HCT116 (cell line): Measurements from ENCODE around the gene GRIN1. TPM values are rescaled to one million over a fixed set of nuclear protein-coding genes. Genes with fewer than 3 reads are reported as not detected.
A peak's percentile ranks its signal among the peaks of the same experiment; 100 is the strongest.

Experiments
- ATAC-seq: fragments of 200-7000 bp; cut with Tn5 transposase; 2 replicates; pipeline ENCODE4 v1.9.1; 2020; ENCODE audit warnings: mild to moderate bottlenecking, moderate library complexity
- BruUV-seq: library from RNA; stranded (reverse); fragments of 400-500 nt; replicated peaks from 2 replicates; lab custom pipeline; 2021; lab: Mats Ljungman, UMichigan
- CTCF ChIA-PET: fragments of 300-600 bp; sonication (Branson Sonifier 250); formaldehyde crosslinking; loops from one replicate; lab custom pipeline; 2021; ENCODE audit warnings: antibody characterized with exemption; lab: Charles Lee
- POLR2A ChIA-PET: fragments of 300-600, 350-600 bp; sonication (Branson Sonifier 250); formaldehyde crosslinking; loops from one replicate; lab custom pipeline; 2021; ENCODE audit warnings: antibody characterized with exemption; lab: Charles Lee
- RAD21 ChIA-PET, 2 experiments: fragments of 300-600 bp; sonication (Branson Sonifier 250); formaldehyde crosslinking; loops; one replicate each; lab custom pipeline; 2023; ENCODE audit warnings: low total read pairs in 2 of 2; ENCODE audit not compliant: uncharacterized antibody in 2 of 2, unreplicated experiment in 2 of 2, low non-redundant PET in 1 of 2; lab: Charles Lee
- DNase-seq: peaks from one replicate; pipeline ENCODE4 v3.0.0-alpha.2; 2010; ENCODE audit warnings: low read depth, low spot score
- H2AFZ ChIP-seq: fragments of 200-600 bp; shearing (Covaris generic), sonication (generic); 2 replicates; pipeline ENCODE4 v1.6.1; 2017; ENCODE audit warnings: low read depth, mixed run types, mixed read lengths, antibody characterized with exemption, low read length; ENCODE audit not compliant: poor library complexity, severe bottlenecking
- H3K27ac ChIP-seq: 2 replicates; pipeline ENCODE4 v1.5.1; 2012; ENCODE audit warnings: low read depth, low read length
- H3K27me3 ChIP-seq: fragments of 200-600 bp; sonication (generic); 2 replicates; pipeline ENCODE4 v1.6.1; 2016; ENCODE audit warnings: mixed run types, low read length, mixed read lengths; ENCODE audit not compliant: insufficient read depth
- H3K36me3 ChIP-seq, 2 experiments: fragments of 200-500 bp in 1 of 2; fragments of 200-600 bp in 1 of 2; sonication (Bioruptor generic) in 1 of 2; sonication (generic) in 1 of 2; 2 replicates each; pipeline versions ENCODE4 v1.5.1 to v1.6.1; 2014 to 2016; ENCODE audit warnings: low read length in 2 of 2, inconsistent platforms in 1 of 2, mixed read lengths in 1 of 2, mixed run types in 1 of 2; ENCODE audit not compliant: insufficient read depth in 2 of 2, control insufficient read depth in 1 of 2
- H3K4me1 ChIP-seq, 2 experiments: fragments of 200-600 bp in 1 of 2; sonication (generic) in 1 of 2; 2 replicates each; pipeline versions ENCODE4 v1.5.1 to v1.6.1; 2012 to 2017; ENCODE audit warnings: low read length in 2 of 2, inconsistent platforms in 1 of 2, mild to moderate bottlenecking in 1 of 2, mixed read lengths in 1 of 2, mixed run types in 1 of 2, moderate library complexity in 1 of 2; ENCODE audit not compliant: insufficient read depth in 2 of 2, control insufficient read depth in 1 of 2
- H3K4me2 ChIP-seq: fragments of 200-600 bp; sonication (generic); 2 replicates; pipeline ENCODE4 v1.6.1; 2017; ENCODE audit warnings: mixed run types, low read length, mixed read lengths
- H3K4me3 ChIP-seq, 2 experiments: fragments of 200-600 bp in 1 of 2; sonication (generic) in 1 of 2; replicated peaks in 1 of 2; 2 replicates each; pipeline ENCODE4 v1.5.1; 2011 to 2016; ENCODE audit warnings: low read length in 2 of 2, control low read depth in 1 of 2, low read depth in 1 of 2, mild to moderate bottlenecking in 1 of 2, mixed read lengths in 1 of 2, mixed run types in 1 of 2
- H3K79me2 ChIP-seq: fragments of 200-600 bp; sonication (generic); 2 replicates; pipeline ENCODE4 v1.6.1; 2017; ENCODE audit warnings: mild to moderate bottlenecking, mixed run types, low read length, moderate library complexity, mixed read lengths; ENCODE audit not compliant: insufficient read depth
- H3K9ac ChIP-seq: fragments of 200-600 bp; sonication (generic); 2 replicates; pipeline ENCODE4 v1.6.1; 2016; ENCODE audit warnings: low read length, mixed read lengths
- H3K9me2 ChIP-seq: fragments of 200-600 bp; sonication (generic), shearing (Covaris generic); 2 replicates; pipeline ENCODE4 v1.6.1; 2017; ENCODE audit warnings: mixed run types, mild to moderate bottlenecking, moderate library complexity; ENCODE audit not compliant: insufficient read depth
- H3K9me3 ChIP-seq, 2 experiments: fragments of 200-500 bp in 1 of 2; fragments of 200-600 bp in 1 of 2; sonication (Bioruptor generic) in 1 of 2; sonication (generic) in 1 of 2; 2 replicates each; pipeline ENCODE4 v1.6.1; 2014 to 2017; ENCODE audit warnings: low read length in 2 of 2, mixed read lengths in 2 of 2, inconsistent platforms in 1 of 2, low read depth in 1 of 2, mild to moderate bottlenecking in 1 of 2, mixed run types in 1 of 2, moderate library complexity in 1 of 2; ENCODE audit not compliant: control insufficient read depth in 1 of 2, insufficient read depth in 1 of 2
- H4K20me1 ChIP-seq: fragments of 200-600 bp; sonication (generic), shearing (Covaris generic); 2 replicates; pipeline ENCODE4 v1.6.1; 2017; ENCODE audit warnings: mixed run types, mild to moderate bottlenecking, moderate library complexity; ENCODE audit not compliant: insufficient read depth
- EZH2phosphoT487 ChIP-seq: fragments of 200-600 bp; IDR thresholded peaks from 2 replicates; pipeline ENCODE4 v1.6.1; 2018; ENCODE audit warnings: antibody characterized with exemption, borderline replicate concordance
- FOSL1 ChIP-seq: IDR thresholded peaks from 2 replicates; pipeline ENCODE4 v1.6.1; 2012; ENCODE audit warnings: low read depth
- intact Hi-C: fragments of 100-400 bp; cut with micrococcal nuclease; formaldehyde crosslinking; loops from 2 replicates; pipeline ENCODE4 v1.10.0; 2022
- total RNA-seq: library from RNA; stranded (reverse); gene quantifications from one replicate; pipeline ENCODE4 v1.2.1, GENCODE V29; 2021; ENCODE audit not compliant: unreplicated experiment
- TF ChIP-seq, protein P1 (sequence below), 3 experiments: fragments of 200-600 bp in 1 of 3; sonication (generic) in 1 of 3; IDR thresholded peaks in 2 of 3; conservative IDR thresholded peaks in 1 of 3; 2 replicates each; pipeline ENCODE4 v1.5.1; 2012 to 2017; ENCODE audit warnings: low read depth in 2 of 3, low read length in 2 of 3, antibody characterized with exemption in 1 of 3, borderline replicate concordance in 1 of 3, control low read depth in 1 of 3, mild to moderate bottlenecking in 1 of 3, mixed read lengths in 1 of 3, mixed run types in 1 of 3, moderate library complexity in 1 of 3; ENCODE audit not compliant: insufficient read depth in 1 of 3

GRIN1 gene
- total RNA-seq, 1 experiment from 2014 or later: 23.1 TPM

GRCh38 chr9:137213160-137214060 is 74.5 kb downstream of the GRIN1 start:
- Histone ChIP-seq H4K20me1 (no peaks in the 10 kb centered on the region), H3K36me3 (peaks cover 0 to 7% of the 10 kb centered on the region in 2 experiments; a peak in 1 of 4 replicates)

More at GRCh38 chr9:137213160-137214060, 74.5 kb downstream of the GRIN1 start:
- no peak for DNase-seq
- RAD21 ChIA-PET: interaction anchor here (0.7 to 0.8 kb wide), 2 partner anchors 14 kb away, joined by 3 to 4 read pairs; partner anchors contain the start of gene RNF224 (in 2 of the 2)
- intact Hi-C loops: no loop called here
- Histone ChIP-seq H3K27ac (peak overlapping the region; percentile 45; the same call in 1 of the 2 replicates), H3K9me2 (no peaks in the 10 kb centered on the region), H3K9ac (no peak overlapping the region), H3K27me3 (no peaks in the 10 kb centered on the region), H3K79me2 (no peaks in the 10 kb centered on the region), H3K9me3 (no peaks in the 10 kb centered on the region), H3K4me3 (no peak overlapping the region), H2AFZ (no peak overlapping the region), H3K4me2 (no peak overlapping the region), H3K4me1 (peaks cover 19 to 32% of the 10 kb centered on the region in 2 experiments)
- POLR2A ChIA-PET: interaction anchor here (0.9 to 1.5 kb wide), 5 partner anchors 10 to 50 kb away, joined by 3 to 4 read pairs (median 3); partner anchors contain the start of gene CYSRT1
- CTCF ChIA-PET: interaction anchor here (0.7 to 2.4 kb wide), 6 partner anchors 9 to 49 kb away, joined by 3 to 16 read pairs (median 5); partner anchors contain the start of genes RNF208 and RNF224
- peak; percentile 33 for ATAC-seq
- TF ChIP-seq, protein P1, sequence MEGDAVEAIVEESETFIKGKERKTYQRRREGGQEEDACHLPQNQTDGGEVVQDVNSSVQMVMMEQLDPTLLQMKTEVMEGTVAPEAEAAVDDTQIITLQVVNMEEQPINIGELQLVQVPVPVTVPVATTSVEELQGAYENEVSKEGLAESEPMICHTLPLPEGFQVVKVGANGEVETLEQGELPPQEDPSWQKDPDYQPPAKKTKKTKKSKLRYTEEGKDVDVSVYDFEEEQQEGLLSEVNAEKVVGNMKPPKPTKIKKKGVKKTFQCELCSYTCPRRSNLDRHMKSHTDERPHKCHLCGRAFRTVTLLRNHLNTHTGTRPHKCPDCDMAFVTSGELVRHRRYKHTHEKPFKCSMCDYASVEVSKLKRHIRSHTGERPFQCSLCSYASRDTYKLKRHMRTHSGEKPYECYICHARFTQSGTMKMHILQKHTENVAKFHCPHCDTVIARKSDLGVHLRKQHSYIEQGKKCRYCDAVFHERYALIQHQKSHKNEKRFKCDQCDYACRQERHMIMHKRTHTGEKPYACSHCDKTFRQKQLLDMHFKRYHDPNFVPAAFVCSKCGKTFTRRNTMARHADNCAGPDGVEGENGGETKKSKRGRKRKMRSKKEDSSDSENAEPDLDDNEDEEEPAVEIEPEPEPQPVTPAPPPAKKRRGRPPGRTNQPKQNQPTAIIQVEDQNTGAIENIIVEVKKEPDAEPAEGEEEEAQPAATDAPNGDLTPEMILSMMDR (IDR thresholded peaks at IDR 0.05 in 2 of 3, conservative IDR thresholded peaks at IDR 0.05 in 1 of 3; ENCODE audit: borderline replicate concordance in 1 of 3, insufficient read depth in 1 of 3, low read depth in 2 of 3, low read length in 2 of 3): peak in 2 of 3 experiments; percentile 63; a peak in 4 of 6 replicates
- TF ChIP-seq EZH2phosphoT487: no peak
- TF ChIP-seq FOSL1: no peak
- no TSS peak for BruUV-seq
